Measurements from ENCODE around the gene ETS2.

Gene ETS2

GRCh38 chr21:38802050-38803026 lies 3.4 kb upstream of the ETS2 start:
- DNase-seq (ENCODE audit: low spot score) = no peak

GRCh38 chr21:38803075-38803660 lies 2.6 kb upstream of the ETS2 start:
- DNase-seq (ENCODE audit: low spot score) = no peak

GRCh38 chr21:38804030-38804788 lies 1.5 kb upstream of the ETS2 start:
- peak; percentile 18 for DNase-seq (ENCODE audit: low spot score)

- peak; percentile 17 for DNase-seq (ENCODE audit: low spot score)
Measured at GRCh38 chr21:38804789-38805327, 871 bp upstream of the ETS2 start.

GRCh38 chr21:38806153-38806941 lies 618 bp downstream of the ETS2 start:
- peak; percentile 19 for DNase-seq (ENCODE audit: low spot score)

- DNase-seq (ENCODE audit: low spot score) = no peak
Measured at GRCh38 chr21:38806942-38807284, 1.2 kb downstream of the ETS2 start.

GRCh38 chr21:38807441-38807871 lies 1.7 kb downstream of the ETS2 start:
- no peak for DNase-seq (ENCODE audit: low spot score)

- DNase-seq (ENCODE audit: low spot score) = no peak
Measured at GRCh38 chr21:38807986-38808385, 2.3 kb downstream of the ETS2 start.

- DNase-seq (ENCODE audit: low spot score) = no peak
Measured at GRCh38 chr21:38809198-38809878, 3.6 kb downstream of the ETS2 start.

- DNase-seq (ENCODE audit: low spot score) = no peak
Measured at GRCh38 chr21:38810034-38810825, 4.5 kb downstream of the ETS2 start.

- no peak for DNase-seq (ENCODE audit: low spot score)
Measured at GRCh38 chr21:38810826-38811164, 5.1 kb downstream of the ETS2 start.

GRCh38 chr21:38811257-38811656 lies 5.5 kb downstream of the ETS2 start:
- DNase-seq (ENCODE audit: low spot score) = no peak

GRCh38 chr21:38813143-38813542 lies 7.4 kb downstream of the ETS2 start:
- DNase-seq (ENCODE audit: low spot score) = no peak

GRCh38 chr21:38813547-38813946 lies 7.8 kb downstream of the ETS2 start:
- no peak for DNase-seq (ENCODE audit: low spot score)

GRCh38 chr21:38814126-38815059 lies 8.7 kb downstream of the ETS2 start:
- no peak for DNase-seq (ENCODE audit: low spot score)

- DNase-seq (ENCODE audit: low spot score) = no peak
Measured at GRCh38 chr21:38815060-38815405, 9.3 kb downstream of the ETS2 start.

GRCh38 chr21:38816400-38816977 lies 10.8 kb downstream of the ETS2 start:
- no peak for DNase-seq (ENCODE audit: low spot score)

- DNase-seq (ENCODE audit: low spot score) = no peak
Measured at GRCh38 chr21:38817371-38818324, 11.9 kb downstream of the ETS2 start.

Data from CD4-positive, alpha-beta T cell treated with Interleukin-6 at 100 ng/mL for 8 hours (primary cell).